Hepatocyte (in vitro differentiated cells): ENCODE measurements around the gene C20orf144. TPM values are rescaled to one million over a fixed set of nuclear protein-coding genes. Genes with fewer than 3 reads are reported as not detected.

Experiments used
- DNase-seq: peaks from one replicate; pipeline ENCODE4 v3.0.0-alpha.2; 2016; ENCODE audit warnings: low spot score
- H2AFZ ChIP-seq: fragments of 200-600 bp; sonication (generic); 2 replicates; pipeline ENCODE4 v1.6.0; 2016; ENCODE audit warnings: antibody characterized with exemption, mild to moderate bottlenecking
- H3K27ac ChIP-seq: fragments of 200-600 bp; sonication (generic); 2 replicates; pipeline ENCODE4 v1.5.1; 2016; ENCODE audit warnings: mild to moderate bottlenecking
- H3K27me3 ChIP-seq: fragments of 200-600 bp; sonication (generic); 2 replicates; pipeline ENCODE4 v1.6.1; 2016
- H3K36me3 ChIP-seq: fragments of 200-600 bp; sonication (generic); replicated peaks from 2 replicates; pipeline ENCODE4 v1.5.1; 2016; ENCODE audit warnings: low read depth; ENCODE audit not compliant: insufficient read depth
- H3K4me1 ChIP-seq: fragments of 200-600 bp; sonication (generic); 2 replicates; pipeline ENCODE4 v1.5.1; 2016; ENCODE audit warnings: mild to moderate bottlenecking, moderate library complexity; ENCODE audit not compliant: insufficient read depth
- H3K4me2 ChIP-seq: fragments of 200-600 bp; sonication (generic); 2 replicates; pipeline ENCODE4 v1.6.0; 2016
- H3K4me3 ChIP-seq: fragments of 200-600 bp; sonication (generic); 2 replicates; pipeline ENCODE4 v1.5.1; 2016; ENCODE audit warnings: mild to moderate bottlenecking
- H3K79me2 ChIP-seq: fragments of 200-600 bp; sonication (generic); 2 replicates; pipeline ENCODE4 v1.6.0; 2017; ENCODE audit warnings: mild to moderate bottlenecking
- H3K9me2 ChIP-seq: fragments of 200-600 bp; sonication (generic); replicated peaks from 2 replicates; pipeline ENCODE4 v1.6.0; 2017; ENCODE audit warnings: mild to moderate bottlenecking; ENCODE audit not compliant: insufficient read depth
- H3K9me3 ChIP-seq: fragments of 200-600 bp; sonication (generic); 2 replicates; pipeline ENCODE4 v1.5.1; 2016; ENCODE audit warnings: low read depth, mild to moderate bottlenecking
- H4K20me1 ChIP-seq: fragments of 200-600 bp; sonication (generic); 2 replicates; pipeline ENCODE4 v1.6.0; 2016; ENCODE audit warnings: mild to moderate bottlenecking; ENCODE audit not compliant: insufficient read depth, poor library complexity, severe bottlenecking
- EZH2 ChIP-seq: fragments of 200-600 bp; sonication (generic); IDR thresholded peaks from 2 replicates; pipeline ENCODE4 v1.6.1; 2016; ENCODE audit warnings: antibody characterized with exemption, mild to moderate bottlenecking, borderline replicate concordance
- EZH2phosphoT487 ChIP-seq: fragments of 200-600 bp; sonication (generic); IDR thresholded peaks from one replicate; pipeline ENCODE4 v1.6.1; 2018; ENCODE audit warnings: antibody characterized with exemption, mild to moderate bottlenecking, low read depth, moderate library complexity; ENCODE audit not compliant: unreplicated experiment, severe bottlenecking
- WGBS: methylation state at CpG from one replicate; pipeline ENCODE4 v1.1.6; 2016; ENCODE audit warnings: low lambda C conversion rate; ENCODE audit errors: missing lambda C conversion rate; 5-methylcytosine and 5-hydroxymethylcytosine counted together
- polyA plus RNA-seq: library from polyadenylated mRNA; unstranded; fragments of >200 nt; fragmentation: Nextera tagmentation; extraction: Ambion mirVana; gene quantifications from 2 replicates; pipeline ENCODE4 v1.2.1, GENCODE V29; 2016
- total RNA-seq: library from RNA; depleted of rRNA; stranded (reverse); fragments of >200 nt; gene quantifications from 2 replicates; pipeline ENCODE4 v1.2.3, GENCODE V29; 2014
- TF ChIP-seq, protein P1 (sequence below): fragments of 200-600 bp; sonication (generic); IDR thresholded peaks from 2 replicates; pipeline ENCODE4 v1.5.1; 2016; ENCODE audit warnings: antibody characterized with exemption, mild to moderate bottlenecking; ENCODE audit not compliant: poor library complexity

Gene C20orf144
- total and polyA plus RNA-seq, 2 experiments from 2014 or later = 0.30 to 0.46 TPM

DNA sequence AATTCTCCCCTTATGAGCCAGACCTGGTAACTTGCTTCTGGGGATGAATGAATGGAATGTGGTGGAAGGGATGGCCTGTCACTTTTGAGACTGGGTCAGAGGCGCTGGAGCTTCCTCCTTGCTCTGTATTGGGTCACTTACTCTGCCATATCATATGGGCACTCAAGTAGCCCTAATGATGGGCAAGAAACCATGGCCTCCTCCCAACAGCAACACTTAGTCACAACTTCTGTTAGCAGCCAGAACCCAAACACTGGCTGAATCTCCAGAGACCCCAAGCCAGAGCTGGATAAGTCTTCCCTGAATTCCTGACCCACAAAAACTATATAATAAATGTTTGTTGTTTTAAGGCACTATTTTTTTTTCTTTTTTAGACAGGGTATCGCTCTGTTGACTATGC, 18.6 kb downstream of the C20orf144 start:
- H2AFZ ChIP-seq = no peak overlapping the region
- no peaks in the 10 kb centered on the region for H3K9me3 ChIP-seq
- no peak overlapping the region for H3K4me3 ChIP-seq
- WGBS = 92% methylated on average over 2 of the region's 2 CpGs
- peaks cover 30% of the 10 kb centered on the region for H3K79me2 ChIP-seq
- H3K4me2 ChIP-seq = no peak overlapping the region
- no peaks in the 10 kb centered on the region for H4K20me1 ChIP-seq
- TF ChIP-seq, protein P1, sequence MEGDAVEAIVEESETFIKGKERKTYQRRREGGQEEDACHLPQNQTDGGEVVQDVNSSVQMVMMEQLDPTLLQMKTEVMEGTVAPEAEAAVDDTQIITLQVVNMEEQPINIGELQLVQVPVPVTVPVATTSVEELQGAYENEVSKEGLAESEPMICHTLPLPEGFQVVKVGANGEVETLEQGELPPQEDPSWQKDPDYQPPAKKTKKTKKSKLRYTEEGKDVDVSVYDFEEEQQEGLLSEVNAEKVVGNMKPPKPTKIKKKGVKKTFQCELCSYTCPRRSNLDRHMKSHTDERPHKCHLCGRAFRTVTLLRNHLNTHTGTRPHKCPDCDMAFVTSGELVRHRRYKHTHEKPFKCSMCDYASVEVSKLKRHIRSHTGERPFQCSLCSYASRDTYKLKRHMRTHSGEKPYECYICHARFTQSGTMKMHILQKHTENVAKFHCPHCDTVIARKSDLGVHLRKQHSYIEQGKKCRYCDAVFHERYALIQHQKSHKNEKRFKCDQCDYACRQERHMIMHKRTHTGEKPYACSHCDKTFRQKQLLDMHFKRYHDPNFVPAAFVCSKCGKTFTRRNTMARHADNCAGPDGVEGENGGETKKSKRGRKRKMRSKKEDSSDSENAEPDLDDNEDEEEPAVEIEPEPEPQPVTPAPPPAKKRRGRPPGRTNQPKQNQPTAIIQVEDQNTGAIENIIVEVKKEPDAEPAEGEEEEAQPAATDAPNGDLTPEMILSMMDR = no peak
- TF ChIP-seq EZH2 (no peak), EZH2phosphoT487 (no peak)
- H3K4me1 ChIP-seq = peaks cover 11% of the 10 kb centered on the region
- no peaks in the 10 kb centered on the region for H3K9me2 ChIP-seq
- H3K27me3 ChIP-seq = no peaks in the 10 kb centered on the region
- DNase-seq = no peak
- H3K27ac ChIP-seq = no peak overlapping the region
- no peaks in the 10 kb centered on the region for H3K36me3 ChIP-seq

DNA sequence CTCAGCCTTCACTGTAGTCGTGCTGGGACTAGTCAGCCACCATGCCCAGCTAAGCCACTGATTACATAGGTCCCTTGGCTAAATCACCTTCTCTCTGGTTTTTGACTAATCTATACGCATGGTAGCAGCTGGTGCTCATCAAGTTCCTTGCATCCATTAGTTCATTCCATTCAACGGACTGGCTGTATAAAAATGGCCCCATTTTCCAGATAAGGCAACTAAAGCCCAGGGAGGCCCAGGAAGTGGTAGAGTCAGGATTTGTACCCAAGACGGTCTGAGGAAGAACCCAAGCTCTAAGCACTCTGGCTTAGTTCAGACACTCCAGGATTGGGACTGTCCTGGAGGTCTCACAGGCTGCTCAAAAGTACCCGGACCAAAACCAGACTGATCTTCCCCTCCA, 19.2 kb downstream of the C20orf144 start:
- Histone ChIP-seq H2AFZ (no peak overlapping the region), H3K9me2 (no peaks in the 10 kb centered on the region), H3K36me3 (no peaks in the 10 kb centered on the region), H3K27me3 (no peaks in the 10 kb centered on the region), H3K79me2 (peaks cover 30% of the 10 kb centered on the region), H3K4me1 (peaks cover 7% of the 10 kb centered on the region), H4K20me1 (no peaks in the 10 kb centered on the region), H3K4me3 (no peak overlapping the region), H3K4me2 (no peak overlapping the region), H3K27ac (no peak overlapping the region), H3K9me3 (no peaks in the 10 kb centered on the region)
- no peak for TF ChIP-seq EZH2phosphoT487
- TF ChIP-seq, protein P1 = no peak
- TF ChIP-seq EZH2 = no peak
- WGBS = 87% methylated on average over 5 of the region's 5 CpGs
- DNase-seq = no peak

DNA sequence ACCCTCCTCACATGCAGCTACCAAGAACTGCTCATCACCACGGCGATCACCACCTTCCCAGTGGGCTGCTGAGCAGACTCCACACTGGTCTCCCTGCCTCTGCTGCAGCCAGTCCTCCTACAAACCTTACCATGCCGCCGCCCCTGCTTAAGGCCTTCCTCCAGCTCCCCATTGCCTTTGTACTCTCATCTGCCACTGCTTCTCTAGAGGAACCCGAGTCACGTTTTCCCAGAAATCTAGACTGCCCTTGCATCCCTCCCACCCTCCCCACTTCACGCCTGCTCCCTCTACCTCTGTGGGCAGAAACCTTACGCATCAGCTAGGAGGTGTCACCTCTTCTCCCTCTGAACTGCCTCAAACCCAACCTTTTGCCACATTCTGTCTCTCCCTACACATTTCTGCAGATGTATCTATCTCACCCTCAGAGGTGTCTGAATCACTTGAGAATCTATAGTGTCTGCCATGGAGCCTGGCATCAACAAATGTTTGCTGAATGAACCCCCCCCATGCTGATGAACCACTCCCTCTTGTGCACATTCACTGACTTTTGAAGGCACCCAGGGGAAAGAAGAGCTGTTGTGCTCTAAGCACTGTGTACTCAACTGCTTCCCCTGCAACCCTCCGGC, 19.7 kb downstream of the C20orf144 start:
- no peaks in the 10 kb centered on the region for H3K9me2 ChIP-seq
- H3K4me1 ChIP-seq = peaks cover 7% of the 10 kb centered on the region
- H3K9me3 ChIP-seq = no peaks in the 10 kb centered on the region
- no peak for TF ChIP-seq EZH2phosphoT487
- TF ChIP-seq, protein P1 = no peak
- no peak for TF ChIP-seq EZH2
- no peaks in the 10 kb centered on the region for H3K27me3 ChIP-seq
- no peak overlapping the region for H3K4me2 ChIP-seq
- no peak overlapping the region for H2AFZ ChIP-seq
- no peak overlapping the region for H3K4me3 ChIP-seq
- no peaks in the 10 kb centered on the region for H4K20me1 ChIP-seq
- no peak for DNase-seq
- H3K79me2 ChIP-seq = peaks cover 30% of the 10 kb centered on the region
- H3K27ac ChIP-seq = no peak overlapping the region
- no peaks in the 10 kb centered on the region for H3K36me3 ChIP-seq
- WGBS = 85% methylated on average over 9 of the region's 9 CpGs
